ENCODE results near the gene CDH23.

Gene CDH23

DNA sequence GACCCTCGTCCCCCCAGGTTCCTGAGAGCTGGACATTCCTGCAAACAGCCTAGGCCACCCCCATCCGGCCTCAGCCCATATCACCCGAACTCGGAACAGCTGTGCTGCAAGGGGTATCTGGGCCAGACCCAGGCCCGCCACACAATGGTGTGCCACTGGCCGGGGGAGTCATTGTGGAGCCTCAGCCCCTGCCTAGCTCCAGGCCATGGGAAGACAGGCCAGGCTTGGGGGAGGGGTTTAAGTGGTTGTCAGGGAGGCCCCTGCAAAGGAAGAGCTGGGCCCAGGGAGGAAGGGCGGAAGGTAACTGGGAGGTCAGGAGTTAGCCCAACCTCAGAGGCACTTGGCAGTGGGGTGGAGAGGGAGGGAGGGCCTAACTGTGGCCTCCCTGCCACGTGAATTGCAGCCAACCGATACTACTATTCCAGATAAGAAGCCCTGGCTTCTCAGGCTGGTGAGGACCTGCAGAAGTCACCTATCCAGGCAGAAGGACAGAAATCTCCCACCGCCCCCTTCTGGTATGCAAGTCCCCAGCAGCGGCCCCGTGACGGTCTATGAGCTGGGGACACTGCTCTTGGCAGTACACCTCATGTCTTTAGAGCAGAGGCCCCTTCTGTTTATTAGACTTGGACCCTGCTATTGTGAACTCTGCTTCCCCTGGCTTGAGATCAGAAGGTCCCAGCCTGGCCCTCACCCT is 349.8 kb downstream of the CDH23 start:
- no peak overlapping the region for H3K27ac ChIP-seq (ENCODE audit: low read depth, low read length)
- peaks cover 12% of the 10 kb centered on the region; the same call in 1 of the 2 replicates for H3K4me1 ChIP-seq (ENCODE audit: control insufficient read depth, insufficient read depth, low read length)
- H3K36me3 ChIP-seq (ENCODE audit: control insufficient read depth, insufficient read depth, low read length): no peaks in the 10 kb centered on the region
- no peak overlapping the region for H3K9ac ChIP-seq (ENCODE audit: low read depth, low read length)
- no peaks in the 10 kb centered on the region for H3K27me3 ChIP-seq (ENCODE audit: control insufficient read depth, insufficient read depth, low read length)
- no peak overlapping the region for H3K4me3 ChIP-seq (ENCODE audit: low read depth, low read length)
- no peaks in the 10 kb centered on the region for H3K9me3 ChIP-seq (ENCODE audit: control insufficient read depth, insufficient read depth, low read length)

GRCh38 chr10:71747039-71747531 is 350.4 kb downstream of the CDH23 start:
- H3K9me3 ChIP-seq (ENCODE audit: control insufficient read depth, insufficient read depth, low read length): no peaks in the 10 kb centered on the region
- H3K9ac ChIP-seq (ENCODE audit: low read depth, low read length): no peak overlapping the region
- no peaks in the 10 kb centered on the region for H3K27me3 ChIP-seq (ENCODE audit: control insufficient read depth, insufficient read depth, low read length)
- no peaks in the 10 kb centered on the region for H3K36me3 ChIP-seq (ENCODE audit: control insufficient read depth, insufficient read depth, low read length)
- no peak overlapping the region for H3K27ac ChIP-seq (ENCODE audit: low read depth, low read length)
- H3K4me3 ChIP-seq (ENCODE audit: low read depth, low read length): no peak overlapping the region
- peaks cover 12% of the 10 kb centered on the region; the same call in 1 of the 2 replicates for H3K4me1 ChIP-seq (ENCODE audit: control insufficient read depth, insufficient read depth, low read length)

- H3K4me1 ChIP-seq (ENCODE audit: control insufficient read depth, insufficient read depth, low read length): peaks cover 12% of the 10 kb centered on the region; the same call in 1 of the 2 replicates
- H3K9me3 ChIP-seq (ENCODE audit: control insufficient read depth, insufficient read depth, low read length): no peaks in the 10 kb centered on the region
- no peak overlapping the region for H3K9ac ChIP-seq (ENCODE audit: low read depth, low read length)
- H3K27ac ChIP-seq (ENCODE audit: low read depth, low read length): no peak overlapping the region
- H3K36me3 ChIP-seq (ENCODE audit: control insufficient read depth, insufficient read depth, low read length): no peaks in the 10 kb centered on the region
- no peak overlapping the region for H3K4me3 ChIP-seq (ENCODE audit: low read depth, low read length)
- H3K27me3 ChIP-seq (ENCODE audit: control insufficient read depth, insufficient read depth, low read length): no peaks in the 10 kb centered on the region
Observed at GRCh38 chr10:71747551-71748523, 351.1 kb downstream of the CDH23 start.

DNA sequence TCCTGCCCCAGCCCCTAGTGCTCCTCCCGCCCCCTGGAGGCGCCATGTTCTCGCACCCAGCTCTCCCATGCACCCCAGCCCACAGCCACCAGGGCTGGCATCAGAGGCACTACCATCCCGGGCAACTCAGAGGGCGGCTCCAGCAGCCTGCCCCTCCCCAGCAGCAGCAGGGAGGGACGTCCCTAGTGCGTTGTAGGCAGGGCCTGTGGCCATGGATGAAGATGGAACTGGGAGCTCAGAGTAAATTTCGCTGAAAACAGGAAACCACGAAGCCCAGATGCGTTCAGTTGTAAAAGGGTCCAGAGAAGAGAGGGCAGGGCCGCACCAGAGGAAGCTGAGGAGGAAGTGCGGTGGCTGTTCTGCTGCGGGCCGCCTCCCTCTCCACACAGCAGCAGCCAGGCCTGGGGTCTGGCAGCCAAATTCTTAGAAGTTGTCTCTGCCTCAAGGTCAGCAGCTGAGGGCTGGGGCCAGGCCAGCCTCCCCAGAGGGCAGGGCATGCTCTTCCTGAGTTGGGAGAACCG is 352.0 kb downstream of the CDH23 start:
- H3K4me3 ChIP-seq (ENCODE audit: low read depth, low read length): no peak overlapping the region
- H3K9ac ChIP-seq (ENCODE audit: low read depth, low read length): no peak overlapping the region
- H3K9me3 ChIP-seq (ENCODE audit: control insufficient read depth, insufficient read depth, low read length): no peaks in the 10 kb centered on the region
- no peaks in the 10 kb centered on the region for H3K36me3 ChIP-seq (ENCODE audit: control insufficient read depth, insufficient read depth, low read length)
- no peak overlapping the region for H3K27ac ChIP-seq (ENCODE audit: low read depth, low read length)
- H3K27me3 ChIP-seq (ENCODE audit: control insufficient read depth, insufficient read depth, low read length): no peaks in the 10 kb centered on the region
- H3K4me1 ChIP-seq (ENCODE audit: control insufficient read depth, insufficient read depth, low read length): peaks cover 12% of the 10 kb centered on the region; the same call in 1 of the 2 replicates

GRCh38 chr10:71749396-71749795 is 352.7 kb downstream of the CDH23 start:
- Histone ChIP-seq H3K4me3 (ENCODE audit: low read depth, low read length) (no peak overlapping the region), H3K9ac (ENCODE audit: low read depth, low read length) (no peak overlapping the region), H3K27me3 (ENCODE audit: control insufficient read depth, insufficient read depth, low read length) (no peaks in the 10 kb centered on the region), H3K9me3 (ENCODE audit: control insufficient read depth, insufficient read depth, low read length) (no peaks in the 10 kb centered on the region), H3K27ac (ENCODE audit: low read depth, low read length) (no peak overlapping the region), H3K4me1 (ENCODE audit: control insufficient read depth, insufficient read depth, low read length) (peaks cover 12% of the 10 kb centered on the region; the same call in 1 of the 2 replicates), H3K36me3 (ENCODE audit: control insufficient read depth, insufficient read depth, low read length) (no peaks in the 10 kb centered on the region)

- Histone ChIP-seq H3K36me3 (ENCODE audit: control insufficient read depth, insufficient read depth, low read length) (no peaks in the 10 kb centered on the region), H3K4me1 (ENCODE audit: control insufficient read depth, insufficient read depth, low read length) (peaks cover 12% of the 10 kb centered on the region; the same call in 1 of the 2 replicates), H3K4me3 (ENCODE audit: low read depth, low read length) (no peak overlapping the region), H3K27me3 (ENCODE audit: control insufficient read depth, insufficient read depth, low read length) (no peaks in the 10 kb centered on the region), H3K27ac (ENCODE audit: low read depth, low read length) (no peak overlapping the region), H3K9ac (ENCODE audit: low read depth, low read length) (no peak overlapping the region), H3K9me3 (ENCODE audit: control insufficient read depth, insufficient read depth, low read length) (no peaks in the 10 kb centered on the region)
Observed at GRCh38 chr10:71750124-71750841, 353.6 kb downstream of the CDH23 start.

GRCh38 chr10:71750986-71751385 is 354.3 kb downstream of the CDH23 start:
- no peaks in the 10 kb centered on the region for H3K27me3 ChIP-seq (ENCODE audit: control insufficient read depth, insufficient read depth, low read length)
- no peak overlapping the region for H3K27ac ChIP-seq (ENCODE audit: low read depth, low read length)
- H3K9me3 ChIP-seq (ENCODE audit: control insufficient read depth, insufficient read depth, low read length): no peaks in the 10 kb centered on the region
- H3K4me1 ChIP-seq (ENCODE audit: control insufficient read depth, insufficient read depth, low read length): peaks cover 12% of the 10 kb centered on the region; the same call in 1 of the 2 replicates
- H3K36me3 ChIP-seq (ENCODE audit: control insufficient read depth, insufficient read depth, low read length): no peaks in the 10 kb centered on the region
- H3K9ac ChIP-seq (ENCODE audit: low read depth, low read length): no peak overlapping the region
- H3K4me3 ChIP-seq (ENCODE audit: low read depth, low read length): no peak overlapping the region

DNA sequence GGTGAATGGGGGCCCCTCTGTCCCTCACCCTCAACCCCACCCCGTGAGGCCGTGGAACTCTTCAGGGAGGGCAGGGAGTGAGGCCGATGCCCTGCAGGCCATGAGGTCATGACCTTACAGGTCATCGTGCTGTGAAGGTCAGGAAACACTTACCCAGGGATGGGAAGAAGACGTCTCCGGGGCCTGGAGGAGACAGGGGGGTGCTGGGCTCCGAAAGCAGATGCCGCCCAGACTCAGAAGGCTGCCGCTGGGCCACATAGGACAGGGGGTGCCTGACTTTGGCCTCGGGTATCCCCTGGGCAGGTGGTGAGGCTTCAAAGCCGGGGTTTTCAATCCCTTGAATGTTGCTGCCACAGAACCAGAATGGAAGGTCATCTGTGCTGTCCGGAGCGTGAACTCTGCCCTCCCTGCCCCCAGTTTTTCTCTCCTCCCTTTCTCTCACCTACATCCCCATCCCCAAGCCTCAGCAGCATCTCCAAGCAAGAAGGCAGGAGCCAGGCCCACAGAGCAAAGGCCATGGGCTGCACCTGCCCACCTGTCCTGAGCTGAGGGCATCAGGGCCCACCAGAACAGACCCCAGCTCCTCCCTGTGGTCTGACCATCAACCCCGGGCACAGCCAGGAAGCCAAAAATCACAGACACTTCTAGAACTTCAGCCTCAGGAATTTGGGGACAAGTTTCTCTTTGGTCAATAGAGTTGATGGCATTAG is 354.9 kb downstream of the CDH23 start:
- H3K36me3 ChIP-seq (ENCODE audit: control insufficient read depth, insufficient read depth, low read length): no peaks in the 10 kb centered on the region
- no peak overlapping the region for H3K9ac ChIP-seq (ENCODE audit: low read depth, low read length)
- H3K9me3 ChIP-seq (ENCODE audit: control insufficient read depth, insufficient read depth, low read length): no peaks in the 10 kb centered on the region
- H3K4me1 ChIP-seq (ENCODE audit: control insufficient read depth, insufficient read depth, low read length): peaks cover 10% of the 10 kb centered on the region; the same call in 1 of the 2 replicates
- no peak overlapping the region for H3K4me3 ChIP-seq (ENCODE audit: low read depth, low read length)
- no peak overlapping the region for H3K27ac ChIP-seq (ENCODE audit: low read depth, low read length)
- H3K27me3 ChIP-seq (ENCODE audit: control insufficient read depth, insufficient read depth, low read length): no peaks in the 10 kb centered on the region

GRCh38 chr10:71752391-71753090 is 355.8 kb downstream of the CDH23 start:
- H3K36me3 ChIP-seq (ENCODE audit: control insufficient read depth, insufficient read depth, low read length): no peaks in the 10 kb centered on the region
- H3K9me3 ChIP-seq (ENCODE audit: control insufficient read depth, insufficient read depth, low read length): no peaks in the 10 kb centered on the region
- no peak overlapping the region for H3K4me3 ChIP-seq (ENCODE audit: low read depth, low read length)
- no peak overlapping the region for H3K27ac ChIP-seq (ENCODE audit: low read depth, low read length)
- no peaks in the 10 kb centered on the region for H3K27me3 ChIP-seq (ENCODE audit: control insufficient read depth, insufficient read depth, low read length)
- no peak overlapping the region for H3K9ac ChIP-seq (ENCODE audit: low read depth, low read length)
- H3K4me1 ChIP-seq (ENCODE audit: control insufficient read depth, insufficient read depth, low read length): peaks cover 17% of the 10 kb centered on the region; the same call in 1 of the 2 replicates
